Measurements from ENCODE around the gene ANKRD34B.
"Not testable (repeated sequence)": the region's sequence is repeated elsewhere in the genome, so short reads cannot be mapped to it uniquely, and the experiment has no call there.

ANKRD34B gene

GRCh38 chr5:80569961-80570786 is at the start of gene ANKRD34B:
Gene ANKRD34B, minus strand, starts transcription at chr5:80570280. Its CDS starts 10,261 bp downstream, at chr5:80560019.
- DNase-seq: peak; percentile 71

DNA sequence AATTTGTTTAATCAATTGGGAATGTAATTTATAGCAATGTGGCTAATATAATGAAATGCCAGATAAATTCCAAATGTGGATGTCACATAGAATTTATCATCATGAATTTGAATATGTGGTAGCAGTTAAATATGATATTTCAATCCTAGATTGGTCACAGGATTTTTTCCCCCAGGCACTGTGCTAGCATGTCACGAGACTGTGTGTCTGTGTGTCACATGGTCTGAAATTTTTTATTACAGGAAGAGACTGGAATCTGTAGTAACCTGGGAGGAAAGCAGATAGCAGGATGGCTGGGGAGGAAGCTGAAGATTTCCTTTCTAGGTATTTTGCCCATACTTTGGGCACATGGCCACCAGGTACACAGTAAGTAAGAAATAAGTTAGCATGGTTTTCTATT is 49.0 kb upstream of the ANKRD34B start:
- no peak for DNase-seq

DNA sequence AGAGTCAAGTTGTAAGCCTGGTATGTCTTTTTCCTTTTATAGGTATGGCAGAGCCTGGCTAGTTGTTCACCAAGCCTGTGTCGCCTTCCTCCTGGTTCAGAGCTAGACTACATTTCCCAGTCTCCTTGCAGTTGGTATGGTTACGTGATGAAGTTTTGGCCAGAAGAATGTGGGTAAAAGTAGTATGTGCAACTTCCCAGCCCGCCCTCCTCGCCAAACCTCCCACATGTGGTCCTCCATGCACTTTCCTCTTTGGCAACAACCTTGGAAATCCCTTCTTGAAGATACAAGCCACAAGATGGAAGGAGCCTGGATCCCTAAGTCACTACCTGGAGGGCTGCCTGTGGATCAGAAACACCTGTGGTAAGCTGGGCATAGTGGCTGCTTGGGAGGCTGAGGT is 48.4 kb upstream of the ANKRD34B start:
- no peak for DNase-seq

GRCh38 chr5:80615266-80615914 is 45.3 kb upstream of the ANKRD34B start:
- DNase-seq: no peak

- no peak for DNase-seq
Observed at GRCh38 chr5:80609692-80610091, 39.6 kb upstream of the ANKRD34B start.

DNA sequence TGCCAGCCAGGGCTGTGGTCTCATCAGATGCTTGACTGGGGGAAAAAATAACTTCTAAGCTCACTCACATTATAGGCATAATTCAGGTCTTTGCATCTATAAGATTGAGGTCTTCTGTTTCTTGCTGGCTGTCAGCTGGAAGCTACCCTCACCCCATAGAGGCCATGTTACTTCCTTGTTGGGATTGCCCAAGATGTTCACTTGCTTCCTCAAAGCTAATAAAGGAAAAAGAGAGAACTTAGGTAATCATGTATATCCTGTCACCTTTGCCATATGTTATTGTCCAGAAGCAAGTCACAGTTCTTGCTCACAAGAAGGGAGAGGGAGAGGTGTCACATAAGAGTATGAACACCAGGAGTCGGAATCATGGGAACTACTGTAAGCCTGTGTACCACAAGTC is 38.7 kb upstream of the ANKRD34B start:
- no peak for DNase-seq

DNA sequence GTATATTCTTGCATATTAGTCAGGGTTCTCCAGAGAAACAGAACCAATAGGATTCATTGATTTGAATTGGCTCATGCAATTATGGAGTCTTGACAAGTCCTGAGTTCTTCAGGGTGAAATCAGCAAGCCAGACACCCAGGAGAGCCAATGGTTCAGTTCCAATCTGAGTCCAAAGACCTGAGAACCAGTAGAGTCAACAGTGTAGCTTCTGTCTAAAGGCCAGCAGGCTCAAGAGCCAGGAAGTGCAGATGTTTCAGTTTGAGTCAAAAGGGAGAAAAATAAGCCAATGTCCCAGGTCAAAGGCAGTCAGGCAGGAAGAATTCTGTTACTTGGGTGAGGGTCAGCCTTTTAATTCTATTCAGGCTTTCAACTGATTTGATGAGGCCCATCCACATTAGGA is 37.8 kb upstream of the ANKRD34B start:
- DNase-seq: no peak

GRCh38 chr5:80607343-80607742 is 37.3 kb upstream of the ANKRD34B start:
- no peak for DNase-seq

DNA sequence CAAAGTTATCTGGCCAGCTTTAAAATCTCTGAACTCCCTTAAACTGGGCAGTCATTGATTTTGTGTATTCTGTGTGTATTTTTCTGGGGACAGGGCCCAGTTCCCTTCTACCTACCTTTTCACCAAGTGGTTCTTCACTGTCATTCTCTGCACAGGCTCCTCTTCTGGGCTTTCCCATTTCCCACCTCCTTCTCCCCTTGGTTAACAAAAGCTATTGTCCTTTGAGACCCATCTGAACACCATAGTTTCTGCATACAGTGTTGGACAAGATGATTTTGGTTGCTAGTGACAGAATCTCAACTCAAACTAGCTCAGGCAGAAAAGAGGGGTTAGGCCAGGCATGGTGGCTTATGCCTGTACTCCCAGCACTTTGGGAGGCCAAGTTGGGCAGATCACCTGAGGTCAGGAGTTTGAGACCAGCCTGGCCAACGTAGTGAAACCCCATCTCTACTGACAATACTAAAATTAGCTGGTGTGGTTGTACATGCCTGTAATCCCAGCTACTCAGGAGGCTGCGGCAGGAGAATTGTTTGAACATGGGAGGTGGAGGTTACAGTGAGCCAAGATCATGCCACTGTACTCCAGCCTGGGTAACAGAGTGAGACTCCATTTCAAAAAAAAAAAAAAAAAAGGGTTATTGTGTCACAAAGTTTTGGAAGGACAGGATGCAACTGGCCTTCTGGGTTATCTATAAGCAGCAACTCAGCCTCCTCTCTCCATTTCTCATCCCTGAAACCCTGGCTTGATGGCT is 31.0 kb upstream of the ANKRD34B start:
- no peak for DNase-seq

GRCh38 chr5:80597500-80597899 is 27.4 kb upstream of the ANKRD34B start:
- DNase-seq: no peak

DNA sequence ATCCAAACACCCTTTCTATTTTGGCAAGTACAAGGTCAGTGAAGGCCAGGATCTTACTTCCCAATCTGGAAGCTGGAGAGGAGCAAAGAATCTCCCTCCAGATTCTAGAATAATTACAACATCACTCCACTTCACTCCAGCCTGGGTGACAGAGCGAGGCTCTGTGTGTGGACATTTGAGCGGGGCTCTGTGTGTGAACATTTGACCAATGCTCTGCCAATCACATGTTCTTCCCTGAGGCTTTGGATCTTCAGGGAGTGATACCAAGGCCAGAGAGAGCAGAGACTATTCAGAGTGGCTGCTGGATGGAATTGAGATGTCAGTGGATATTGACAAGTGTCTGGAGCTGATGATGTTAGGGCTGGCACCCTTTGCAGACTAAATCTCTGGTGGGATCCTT is 24.7 kb upstream of the ANKRD34B start:
- DNase-seq: no peak

DNA sequence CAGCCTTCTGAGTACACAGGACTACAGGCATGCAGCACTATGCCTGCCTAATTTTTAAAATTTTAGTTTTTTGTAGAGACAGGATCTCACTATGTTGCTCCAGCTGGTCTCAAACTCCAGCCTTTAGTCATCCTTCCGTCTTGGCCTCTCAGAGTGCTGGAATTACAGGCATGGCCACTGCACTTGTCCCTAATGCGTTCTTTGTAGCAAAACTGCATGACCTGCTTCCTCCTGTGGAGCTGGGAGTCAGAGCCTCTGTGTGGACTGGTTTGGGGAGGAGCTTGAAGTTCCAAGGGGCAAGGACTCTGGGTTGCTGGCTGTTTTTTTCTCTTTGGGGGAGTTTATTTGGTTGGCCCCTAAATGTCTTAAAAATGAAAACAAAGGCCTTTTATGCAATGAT is 22.7 kb upstream of the ANKRD34B start:
- DNase-seq: no peak

DNA sequence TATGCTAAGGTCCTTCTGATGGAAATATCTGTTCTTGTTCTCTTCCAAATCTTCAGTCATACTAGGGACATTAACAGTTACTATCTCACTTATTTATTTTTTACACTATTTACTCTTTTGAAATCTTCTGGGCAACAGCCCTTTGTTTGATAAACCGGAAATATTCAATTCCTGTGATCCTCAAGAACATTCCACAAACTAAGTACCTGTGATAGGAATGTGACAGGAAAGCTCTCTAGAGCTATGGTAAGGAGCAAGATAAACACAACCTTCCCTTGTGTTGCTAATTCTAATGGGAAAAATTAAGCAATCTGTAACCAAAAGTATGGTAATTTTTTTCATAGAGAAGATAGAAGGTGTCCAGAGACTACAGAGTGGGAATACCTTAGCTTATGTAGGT is 22.0 kb upstream of the ANKRD34B start:
- DNase-seq: no peak

GRCh38 chr5:80591352-80591751 is 21.3 kb upstream of the ANKRD34B start:
- no peak for DNase-seq

DNA sequence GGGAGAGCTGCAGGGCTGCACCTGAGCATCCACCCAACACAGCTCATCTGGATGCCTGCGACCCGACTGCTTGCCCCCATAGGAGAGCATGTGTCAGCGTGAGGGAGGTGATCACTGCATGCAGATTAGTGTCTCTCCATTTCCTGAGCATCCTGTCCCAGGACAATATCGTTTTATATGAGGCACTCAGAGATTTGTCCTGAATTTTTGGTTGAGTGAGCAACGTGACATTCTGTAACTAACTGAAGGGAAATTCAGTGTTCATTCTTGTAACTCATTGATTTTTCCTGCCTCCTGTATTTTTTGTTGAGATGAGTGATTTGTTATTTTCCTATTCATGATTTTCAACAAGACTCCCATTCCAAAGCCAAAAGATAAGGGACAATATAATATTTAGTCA is 20.7 kb upstream of the ANKRD34B start:
- no peak for DNase-seq

DNA sequence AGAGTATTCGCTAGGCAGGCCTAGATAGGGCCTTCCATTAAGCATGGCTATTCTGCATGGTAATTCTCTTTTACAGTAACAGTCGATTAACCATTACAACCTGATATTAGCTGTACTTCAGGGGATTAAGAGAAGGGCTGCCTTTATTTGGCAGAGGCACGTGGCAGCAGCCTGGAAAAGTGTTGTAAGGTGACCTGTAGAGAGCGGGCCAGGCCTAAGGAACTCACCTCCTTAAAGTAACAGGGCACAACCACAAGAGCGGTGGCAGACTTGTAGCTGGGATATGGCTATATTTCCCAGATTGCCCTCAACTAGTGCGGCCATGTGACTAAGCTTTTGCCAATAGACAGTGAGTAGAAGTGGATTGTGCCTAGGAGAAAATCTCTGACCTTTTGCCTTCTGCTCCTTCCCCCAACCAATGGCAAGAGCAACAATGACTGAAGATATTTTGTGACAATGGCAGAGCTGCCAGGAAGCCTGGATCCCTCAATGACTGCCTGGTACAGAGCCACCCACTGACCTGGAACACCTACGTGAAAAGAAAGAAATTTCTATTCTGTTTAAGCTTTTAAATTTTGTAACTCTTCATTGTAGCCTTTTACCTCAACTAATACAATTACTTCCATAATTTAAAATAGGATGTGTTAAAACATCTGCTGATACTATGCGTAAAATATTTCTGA is 18.9 kb upstream of the ANKRD34B start:
- no peak for DNase-seq

DNA sequence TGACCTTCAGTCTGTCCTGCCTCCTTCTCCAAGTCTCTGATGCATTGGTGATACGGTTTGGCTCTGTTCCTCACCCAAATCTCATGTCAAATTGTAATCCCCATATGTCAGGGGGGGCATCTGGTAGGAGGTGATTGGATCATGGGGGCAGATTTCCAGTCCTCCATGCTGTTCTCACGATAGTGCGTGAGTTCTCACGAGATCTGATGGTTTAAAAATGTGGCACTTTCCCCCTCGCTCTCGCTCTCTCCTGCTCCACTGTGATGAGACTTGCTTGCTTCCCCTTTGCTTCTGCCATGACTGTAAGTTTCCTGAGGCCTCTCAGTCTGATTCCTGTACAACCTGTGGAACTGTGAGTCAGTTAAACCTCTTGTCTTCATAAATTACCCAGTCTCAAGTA is 14.7 kb upstream of the ANKRD34B start:
- no peak for DNase-seq

DNA sequence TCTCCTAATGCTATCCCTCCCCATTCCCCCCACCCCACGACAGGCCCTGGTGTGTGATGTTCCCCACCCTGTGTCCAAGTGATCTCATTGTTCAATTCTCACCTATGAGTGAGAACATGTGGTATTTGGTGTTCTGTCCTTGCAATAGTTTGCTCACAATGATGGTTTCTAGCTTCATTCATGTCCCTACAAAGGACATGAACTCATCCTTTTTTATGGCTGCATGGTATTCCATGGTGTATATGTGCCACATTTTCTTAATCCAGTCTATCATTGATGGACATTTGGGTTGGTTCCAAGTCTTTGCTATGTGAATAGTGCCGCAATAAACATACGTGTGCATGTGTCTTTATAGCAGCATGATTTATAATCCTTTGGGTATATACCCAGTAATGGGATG is 10.2 kb upstream of the ANKRD34B start:
- DNase-seq: not testable (repeated sequence)

- DNase-seq: no peak
Observed at GRCh38 chr5:80579050-80579449, 9.0 kb upstream of the ANKRD34B start.

DNA sequence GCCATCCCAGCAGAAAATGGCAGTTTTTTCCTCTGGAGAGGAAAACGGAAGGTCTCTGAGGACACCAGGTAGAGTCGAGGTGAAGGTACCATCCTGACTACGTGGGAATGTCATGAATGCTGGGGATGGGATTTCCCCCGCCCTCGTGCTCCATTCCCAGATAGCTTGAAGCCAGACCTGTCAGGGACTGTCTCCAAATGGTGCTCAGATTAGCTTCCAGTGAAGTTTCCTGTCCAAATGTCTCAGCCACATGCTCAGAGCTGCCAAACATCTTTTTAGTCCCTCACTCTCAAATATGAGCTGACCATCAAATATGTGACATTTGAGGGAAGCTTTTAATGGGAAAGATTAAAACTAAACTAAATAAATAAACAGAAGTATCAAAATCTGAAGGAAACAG is 7.6 kb upstream of the ANKRD34B start:
- DNase-seq: no peak

DNA sequence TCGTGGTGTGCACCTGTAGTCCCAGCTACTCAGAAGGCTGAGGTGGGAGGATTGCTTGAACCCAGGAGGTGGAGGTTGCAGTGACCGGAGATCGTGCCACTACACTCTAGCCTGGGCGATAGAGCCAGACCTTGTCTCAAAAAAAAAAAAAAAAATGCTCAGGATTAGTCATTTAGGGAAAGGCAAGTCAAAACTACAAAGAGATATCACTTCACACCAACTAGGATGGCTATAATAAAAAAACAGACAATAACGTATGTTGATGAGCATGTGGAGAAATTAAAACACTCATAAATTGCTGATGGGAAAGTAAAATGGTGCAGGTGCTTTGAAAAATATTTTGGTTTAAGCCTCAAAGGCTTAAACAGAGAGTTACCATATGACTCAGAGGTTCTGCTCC is 6.3 kb upstream of the ANKRD34B start:
- DNase-seq: no peak

GRCh38 chr5:80573062-80573461 is 3.0 kb upstream of the ANKRD34B start:
- no peak for DNase-seq
